PC-9 (cell line): ENCODE data around the gene SDSL. TPM values are rescaled to one million over a fixed set of nuclear protein-coding genes. Genes with fewer than 3 reads are reported as not detected.

Experiments
- BruUV-seq: library from RNA; stranded (reverse); fragments of 400-500 nt; replicated peaks from 2 replicates; lab custom pipeline; 2021; lab: Mats Ljungman, UMichigan
- CTCF ChIA-PET: fragments of 300-600 bp; sonication (Branson Sonifier 250); formaldehyde crosslinking; loops from one replicate; lab custom pipeline; 2022; ENCODE audit warnings: antibody characterized with exemption; lab: Charles Lee
- POLR2A ChIA-PET: fragments of 300-600 bp; sonication (Branson Sonifier 250); formaldehyde crosslinking; loops from one replicate; lab custom pipeline; 2022; ENCODE audit warnings: antibody characterized with exemption; ENCODE audit not compliant: unreplicated experiment; lab: Charles Lee
- DNase-seq, 2 experiments: peaks; one replicate each; pipeline versions ENCODE4 v3.0.0 to v3.0.0-alpha.2; 2015 to 2022; ENCODE audit warnings: mixed read lengths in 1 of 2
- H2AFZ ChIP-seq: fragments of 200-600 bp; sonication (generic); 2 replicates; pipeline ENCODE4 v1.8.1; 2017; ENCODE audit warnings: antibody characterized with exemption
- H3F3A ChIP-seq: fragments of 200-600 bp; sonication (generic); 2 replicates; pipeline ENCODE4 v1.8.1; 2017; ENCODE audit warnings: antibody characterized with exemption, mild to moderate bottlenecking, low read depth; ENCODE audit not compliant: insufficient read depth
- H3K27ac ChIP-seq: fragments of 200-600 bp; sonication (generic); 2 replicates; pipeline ENCODE4 v1.6.1; 2016; ENCODE audit warnings: mixed run types
- H3K27me3 ChIP-seq: fragments of 200-600 bp; sonication (generic); 2 replicates; pipeline ENCODE4 v1.6.1; 2016; ENCODE audit warnings: low read depth, mixed run types; ENCODE audit not compliant: insufficient read depth
- H3K36me3 ChIP-seq: fragments of 200-600 bp; sonication (generic); 2 replicates; pipeline ENCODE4 v1.6.1; 2016; ENCODE audit warnings: low read depth, mixed run types
- H3K4me1 ChIP-seq: fragments of 200-600 bp; sonication (generic); replicated peaks from 2 replicates; pipeline ENCODE4 v1.6.1; 2016; ENCODE audit warnings: mixed run types; ENCODE audit not compliant: insufficient read depth
- H3K4me2 ChIP-seq: fragments of 200-600 bp; sonication (generic); 2 replicates; pipeline ENCODE4 v1.6.1; 2017; ENCODE audit warnings: mixed run types
- H3K4me3 ChIP-seq: fragments of 200-600 bp; sonication (generic); 2 replicates; pipeline ENCODE4 v1.6.1; 2016; ENCODE audit warnings: mixed run types
- H3K79me2 ChIP-seq: fragments of 200-600 bp; sonication (generic); 2 replicates; pipeline ENCODE4 v1.6.1; 2017; ENCODE audit warnings: low read depth, mixed run types
- H3K9me2 ChIP-seq: fragments of 200-600 bp; sonication (generic); 2 replicates; pipeline ENCODE4 v1.8.1; 2017; ENCODE audit warnings: mild to moderate bottlenecking; ENCODE audit not compliant: insufficient read depth
- H3K9me3 ChIP-seq: fragments of 200-600 bp; sonication (generic); 2 replicates; pipeline ENCODE4 v1.8.1; 2016; ENCODE audit warnings: low read depth; ENCODE audit not compliant: insufficient read depth
- H4K20me1 ChIP-seq: fragments of 200-600 bp; sonication (generic); 2 replicates; pipeline ENCODE4 v1.8.1; 2017; ENCODE audit not compliant: insufficient read depth
- EZH2 ChIP-seq: fragments of 200-600 bp; sonication (generic); IDR thresholded peaks from 2 replicates; pipeline ENCODE4 v1.8.0; 2017; ENCODE audit warnings: antibody characterized with exemption, low read depth
- intact Hi-C: fragments of 100-400 bp; cut with micrococcal nuclease; formaldehyde crosslinking; loops from one replicate; pipeline ENCODE4 v1.10.0; 2022; ENCODE audit not compliant: unreplicated experiment
- total RNA-seq: library from RNA; stranded (reverse); gene quantifications from 2 replicates; pipeline ENCODE4 v1.2.3, GENCODE V29; 2021
- TF ChIP-seq, protein P1 (sequence below): fragments of 200-600 bp; sonication (generic); conservative IDR thresholded peaks from 2 replicates; pipeline ENCODE4 v1.6.1; 2017; ENCODE audit warnings: mixed run types, antibody characterized with exemption, mild to moderate bottlenecking, moderate library complexity

Gene SDSL
- total RNA-seq, 1 experiment from 2014 or later: 14.2 TPM

DNA sequence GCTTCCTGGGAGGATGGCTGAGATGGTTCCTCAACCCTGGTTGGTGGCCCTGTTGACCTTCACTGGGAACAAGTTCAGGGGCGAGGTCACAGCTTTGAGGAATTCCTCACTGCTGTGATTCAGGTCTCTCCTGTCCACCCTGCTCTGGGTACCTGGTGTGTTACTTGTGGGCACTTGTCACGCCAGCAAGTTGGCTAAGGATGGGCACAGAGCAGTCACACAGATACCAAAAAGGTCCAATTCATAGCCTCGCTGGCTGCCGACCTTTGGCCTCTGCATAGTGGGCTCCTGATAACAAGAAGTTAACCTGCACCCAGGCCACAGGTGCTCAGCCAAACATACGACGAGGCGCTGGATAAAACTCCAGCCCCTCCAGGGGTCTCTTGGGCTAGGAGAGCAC lies 29.7 kb upstream of the SDSL start:
- no peaks in the 10 kb centered on the region for H3K4me1 ChIP-seq
- H3K27me3 ChIP-seq: no peaks in the 10 kb centered on the region
- no peak overlapping the region for H3K4me3 ChIP-seq
- no TSS peak for BruUV-seq
- H3K4me2 ChIP-seq: no peak overlapping the region
- no peaks in the 10 kb centered on the region for H3F3A ChIP-seq
- H4K20me1 ChIP-seq: no peaks in the 10 kb centered on the region
- CTCF ChIA-PET: no interaction called here
- POLR2A ChIA-PET: no interaction called here
- H3K27ac ChIP-seq: no peak overlapping the region
- TF ChIP-seq EZH2: no peak
- TF ChIP-seq, protein P1, sequence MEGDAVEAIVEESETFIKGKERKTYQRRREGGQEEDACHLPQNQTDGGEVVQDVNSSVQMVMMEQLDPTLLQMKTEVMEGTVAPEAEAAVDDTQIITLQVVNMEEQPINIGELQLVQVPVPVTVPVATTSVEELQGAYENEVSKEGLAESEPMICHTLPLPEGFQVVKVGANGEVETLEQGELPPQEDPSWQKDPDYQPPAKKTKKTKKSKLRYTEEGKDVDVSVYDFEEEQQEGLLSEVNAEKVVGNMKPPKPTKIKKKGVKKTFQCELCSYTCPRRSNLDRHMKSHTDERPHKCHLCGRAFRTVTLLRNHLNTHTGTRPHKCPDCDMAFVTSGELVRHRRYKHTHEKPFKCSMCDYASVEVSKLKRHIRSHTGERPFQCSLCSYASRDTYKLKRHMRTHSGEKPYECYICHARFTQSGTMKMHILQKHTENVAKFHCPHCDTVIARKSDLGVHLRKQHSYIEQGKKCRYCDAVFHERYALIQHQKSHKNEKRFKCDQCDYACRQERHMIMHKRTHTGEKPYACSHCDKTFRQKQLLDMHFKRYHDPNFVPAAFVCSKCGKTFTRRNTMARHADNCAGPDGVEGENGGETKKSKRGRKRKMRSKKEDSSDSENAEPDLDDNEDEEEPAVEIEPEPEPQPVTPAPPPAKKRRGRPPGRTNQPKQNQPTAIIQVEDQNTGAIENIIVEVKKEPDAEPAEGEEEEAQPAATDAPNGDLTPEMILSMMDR: no peak
- no peaks in the 10 kb centered on the region for H3K79me2 ChIP-seq
- intact Hi-C loops: no loop called here
- DNase-seq: no peak
- no peaks in the 10 kb centered on the region for H3K36me3 ChIP-seq
- no peaks in the 10 kb centered on the region for H3K9me3 ChIP-seq
- H3K9me2 ChIP-seq: no peaks in the 10 kb centered on the region
- no peak overlapping the region for H2AFZ ChIP-seq

DNA sequence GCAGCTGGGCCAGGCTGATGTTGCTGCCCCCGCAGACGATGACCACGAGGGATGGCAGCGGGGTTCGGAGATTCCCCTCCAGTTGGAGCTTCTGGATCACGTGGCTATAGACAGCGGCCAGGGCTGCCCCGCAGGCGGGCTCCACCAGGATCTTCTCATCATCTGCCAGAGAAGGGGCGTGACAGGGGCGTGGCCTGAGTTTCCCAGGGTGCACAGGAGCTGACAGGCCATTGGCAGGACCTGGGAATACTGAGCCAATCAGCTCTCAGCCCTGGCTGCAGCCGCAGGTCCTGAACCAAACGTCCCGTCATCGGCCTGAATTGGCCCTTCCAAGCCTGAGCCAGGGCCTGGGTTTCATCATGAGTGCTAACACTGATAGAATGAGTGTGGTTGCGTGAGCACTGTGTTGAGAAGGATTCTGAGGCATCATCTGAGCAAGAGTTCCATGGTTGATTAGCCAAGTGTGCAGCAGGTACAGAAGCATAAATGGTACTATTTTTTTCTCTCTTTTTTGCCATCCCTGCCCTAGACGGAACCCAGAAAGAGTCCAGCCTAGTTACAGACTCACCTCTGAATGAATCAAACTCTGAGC lies 29.1 kb upstream of the SDSL start:
- Histone ChIP-seq H3K27me3 (no peaks in the 10 kb centered on the region), H3K4me3 (no peak overlapping the region), H4K20me1 (no peaks in the 10 kb centered on the region), H3K9me2 (no peaks in the 10 kb centered on the region), H2AFZ (no peak overlapping the region), H3K9me3 (no peaks in the 10 kb centered on the region), H3K27ac (no peak overlapping the region), H3K4me2 (no peak overlapping the region), H3K36me3 (no peaks in the 10 kb centered on the region), H3K79me2 (no peaks in the 10 kb centered on the region), H3K4me1 (no peaks in the 10 kb centered on the region), H3F3A (no peaks in the 10 kb centered on the region)
- BruUV-seq: no TSS peak
- intact Hi-C loops: no loop called here
- no peak for DNase-seq
- no peak for TF ChIP-seq EZH2
- TF ChIP-seq, protein P1: no peak
- ChIA-PET POLR2A (no interaction called here), CTCF (no interaction called here)

GRCh38 chr12:113393749-113394148 lies 28.4 kb upstream of the SDSL start:
- no peaks in the 10 kb centered on the region for H4K20me1 ChIP-seq
- ChIA-PET POLR2A (no interaction called here), CTCF (no interaction called here)
- TF ChIP-seq, protein P1: no peak
- TF ChIP-seq EZH2: no peak
- H3F3A ChIP-seq: no peaks in the 10 kb centered on the region
- no peak overlapping the region for H3K4me3 ChIP-seq
- H3K79me2 ChIP-seq: no peaks in the 10 kb centered on the region
- no peaks in the 10 kb centered on the region for H3K9me2 ChIP-seq
- BruUV-seq: no TSS peak
- no peak overlapping the region for H2AFZ ChIP-seq
- no peaks in the 10 kb centered on the region for H3K27me3 ChIP-seq
- no peaks in the 10 kb centered on the region for H3K4me1 ChIP-seq
- intact Hi-C loops: no loop called here
- no peaks in the 10 kb centered on the region for H3K9me3 ChIP-seq
- no peaks in the 10 kb centered on the region for H3K36me3 ChIP-seq
- H3K4me2 ChIP-seq: no peak overlapping the region
- DNase-seq: no peak
- H3K27ac ChIP-seq: no peak overlapping the region
